Measurements from ENCODE around the gene KLF12. TPM values are rescaled to one million over a fixed set of nuclear protein-coding genes. Genes with fewer than 3 reads are reported as not detected.
A peak's percentile ranks its signal among the peaks of the same experiment; 100 is the strongest.

Gene KLF12
- total and polyA plus RNA-seq, 5 donors from 2014 or later, result 18.7 to 95.1 (median 28.1) TPM

- H3K27ac ChIP-seq (ENCODE audit: insufficient read depth, low read length, poor library complexity, severe bottlenecking), result no peak overlapping the region
- peaks cover 25% of the 10 kb centered on the region for H3K36me3 Mint-ChIP-seq
- no peak overlapping the region for H3K4me3 Mint-ChIP-seq
- ATAC-seq (ENCODE audit: low read depth in 2 of 2), result no peak
- peaks cover 32 to 77% (median 52%) of the 10 kb centered on the region in 4 donors for H3K4me1 Mint-ChIP-seq
- H3K27me3 Mint-ChIP-seq, result no peaks in the 10 kb centered on the region
- H3K4me1 ChIP-seq (ENCODE audit: control insufficient read depth, insufficient read depth, low read length, poor library complexity, severe bottlenecking), result peaks cover 17% of the 10 kb centered on the region
- peaks cover 0 to 4% (median 0%) of the 10 kb centered on the region in 7 donors for H3K9me3 Mint-ChIP-seq
- no peak overlapping the region for H3K4me3 ChIP-seq (ENCODE audit: low read depth, low read length)
- H3K9me3 ChIP-seq (ENCODE audit: control insufficient read depth in 2 of 2, low read length in 2 of 2), result no peaks in the 10 kb centered on the region
- no peak for DNase-seq
- H3K36me3 ChIP-seq (ENCODE audit: control insufficient read depth, insufficient read depth, low read length), result no peaks in the 10 kb centered on the region
- no peaks in the 10 kb centered on the region for H3K27me3 ChIP-seq (ENCODE audit: control insufficient read depth, insufficient read depth, low read length)
- H3K27ac Mint-ChIP-seq, result peak overlapping the region in 1 of 3 donors; percentile 90
These were observed 22.0 kb downstream of the KLF12 start for GRCh38 chr13:74111901-74112824.

DNA sequence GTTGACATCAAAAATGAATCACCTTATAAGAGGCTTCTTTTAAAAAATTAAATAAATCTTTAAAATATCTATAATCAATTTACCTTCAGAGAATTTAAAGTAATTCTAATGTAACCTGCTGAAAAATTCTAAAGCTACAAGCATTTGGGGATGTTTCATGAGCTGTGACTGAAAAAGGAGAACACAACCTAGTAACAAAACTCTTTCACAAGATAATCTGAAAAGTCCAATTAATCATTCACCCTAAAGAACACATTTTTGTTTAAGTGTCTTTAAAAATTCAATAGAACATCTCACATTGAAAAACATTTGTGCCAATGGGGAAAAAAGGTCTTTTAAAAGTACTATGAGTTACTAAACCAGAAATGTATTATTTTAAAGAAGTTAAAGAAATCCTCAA lies 22.8 kb downstream of the KLF12 start:
- Mint-ChIP-seq H3K9me3 (peaks cover 0 to 4% (median 0%) of the 10 kb centered on the region in 7 donors), H3K27me3 (no peaks in the 10 kb centered on the region), H3K36me3 (peaks cover 22% of the 10 kb centered on the region), H3K27ac (no peak overlapping the region), H3K4me3 (no peak overlapping the region), H3K4me1 (peaks cover 32 to 79% (median 55%) of the 10 kb centered on the region in 4 donors)
- Histone ChIP-seq H3K27me3 (ENCODE audit: control insufficient read depth, insufficient read depth, low read length) (no peaks in the 10 kb centered on the region), H3K9me3 (ENCODE audit: control insufficient read depth in 2 of 2, low read length in 2 of 2) (no peaks in the 10 kb centered on the region), H3K4me1 (ENCODE audit: control insufficient read depth, insufficient read depth, low read length, poor library complexity, severe bottlenecking) (peaks cover 17% of the 10 kb centered on the region), H3K27ac (ENCODE audit: insufficient read depth, low read length, poor library complexity, severe bottlenecking) (no peak overlapping the region), H3K4me3 (ENCODE audit: low read depth, low read length) (no peak overlapping the region), H3K36me3 (ENCODE audit: control insufficient read depth, insufficient read depth, low read length) (no peaks in the 10 kb centered on the region)
- ATAC-seq (ENCODE audit: low read depth in 2 of 2), result no peak
- DNase-seq, result no peak

GRCh38 chr13:74110053-74110452 lies 24.2 kb downstream of the KLF12 start:
- ATAC-seq (ENCODE audit: low read depth in 2 of 2), result no peak
- DNase-seq, result no peak
- no peak overlapping the region for H3K27ac ChIP-seq (ENCODE audit: insufficient read depth, low read length, poor library complexity, severe bottlenecking)
- H3K27me3 ChIP-seq (ENCODE audit: control insufficient read depth, insufficient read depth, low read length), result no peaks in the 10 kb centered on the region
- Mint-ChIP-seq H3K4me1 (peaks cover 37 to 72% (median 52%) of the 10 kb centered on the region in 4 donors), H3K4me3 (peak overlapping the region in 2 of 4 donors; percentile 8 to 16), H3K27ac (no peak overlapping the region), H3K36me3 (peaks cover 22% of the 10 kb centered on the region), H3K27me3 (no peaks in the 10 kb centered on the region), H3K9me3 (peaks cover 0 to 4% (median 0%) of the 10 kb centered on the region in 7 donors)
- no peaks in the 10 kb centered on the region for H3K36me3 ChIP-seq (ENCODE audit: control insufficient read depth, insufficient read depth, low read length)
- no peaks in the 10 kb centered on the region for H3K9me3 ChIP-seq (ENCODE audit: control insufficient read depth in 2 of 2, low read length in 2 of 2)
- no peak overlapping the region for H3K4me3 ChIP-seq (ENCODE audit: low read depth, low read length)
- peaks cover 12% of the 10 kb centered on the region for H3K4me1 ChIP-seq (ENCODE audit: control insufficient read depth, insufficient read depth, low read length, poor library complexity, severe bottlenecking)

DNA sequence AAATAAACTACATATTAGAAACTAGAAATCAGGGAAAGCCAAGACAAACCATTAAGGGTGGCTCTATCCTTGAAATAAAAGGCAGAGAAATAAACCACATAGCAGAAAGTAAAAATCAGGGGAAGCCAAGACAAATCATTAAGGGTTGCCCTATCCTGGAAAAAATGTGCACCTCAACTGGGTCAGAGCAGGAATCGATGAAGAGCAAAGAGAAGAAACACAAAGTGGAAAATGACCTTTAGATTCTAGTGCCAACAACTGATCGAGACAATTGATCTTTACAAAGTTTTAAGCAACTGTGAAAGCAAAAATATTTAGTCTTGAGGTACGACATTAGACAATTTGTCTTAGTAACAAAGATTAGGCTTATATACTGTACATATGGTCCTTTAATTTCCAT lies 26.6 kb downstream of the KLF12 start:
- Histone ChIP-seq H3K4me3 (ENCODE audit: low read depth, low read length) (no peak overlapping the region), H3K4me1 (ENCODE audit: control insufficient read depth, insufficient read depth, low read length, poor library complexity, severe bottlenecking) (peaks cover 10% of the 10 kb centered on the region), H3K36me3 (ENCODE audit: control insufficient read depth, insufficient read depth, low read length) (no peaks in the 10 kb centered on the region), H3K9me3 (ENCODE audit: control insufficient read depth in 2 of 2, low read length in 2 of 2) (no peaks in the 10 kb centered on the region), H3K27me3 (ENCODE audit: control insufficient read depth, insufficient read depth, low read length) (no peaks in the 10 kb centered on the region), H3K27ac (ENCODE audit: insufficient read depth, low read length, poor library complexity, severe bottlenecking) (no peak overlapping the region)
- Mint-ChIP-seq H3K4me3 (no peak overlapping the region), H3K36me3 (peaks cover 10% of the 10 kb centered on the region), H3K9me3 (peaks cover 0 to 4% (median 0%) of the 10 kb centered on the region in 7 donors), H3K27ac (peak overlapping the region in 1 of 3 donors; percentile 73), H3K4me1 (peaks cover 37 to 72% (median 52%) of the 10 kb centered on the region in 4 donors), H3K27me3 (no peaks in the 10 kb centered on the region)
- DNase-seq (no peak), ATAC-seq (ENCODE audit: low read depth in 2 of 2) (no peak)

DNA sequence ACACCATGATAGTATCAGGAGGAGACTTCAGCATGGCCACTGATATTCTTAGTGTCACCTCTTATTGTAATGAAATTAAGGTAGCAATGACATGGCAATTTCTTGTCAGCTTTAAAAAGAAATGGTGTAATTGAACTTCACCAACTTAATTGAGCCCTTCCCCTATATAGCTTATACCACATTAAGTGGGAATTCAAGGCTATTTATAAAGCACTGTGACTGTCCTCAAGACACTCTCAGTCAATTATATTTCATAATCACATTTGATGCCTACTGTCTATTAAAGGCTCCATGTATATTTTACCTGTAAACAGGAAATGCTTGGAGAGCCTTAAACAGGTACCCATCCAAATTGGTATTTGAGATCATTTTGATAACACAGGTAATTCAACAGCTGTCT lies 28.3 kb downstream of the KLF12 start:
- Histone ChIP-seq H3K4me1 (ENCODE audit: control insufficient read depth, insufficient read depth, low read length, poor library complexity, severe bottlenecking) (peaks cover 7% of the 10 kb centered on the region), H3K9me3 (ENCODE audit: control insufficient read depth in 2 of 2, low read length in 2 of 2) (no peaks in the 10 kb centered on the region), H3K27me3 (ENCODE audit: control insufficient read depth, insufficient read depth, low read length) (no peaks in the 10 kb centered on the region), H3K27ac (ENCODE audit: insufficient read depth, low read length, poor library complexity, severe bottlenecking) (no peak overlapping the region), H3K36me3 (ENCODE audit: control insufficient read depth, insufficient read depth, low read length) (no peaks in the 10 kb centered on the region), H3K4me3 (ENCODE audit: low read depth, low read length) (no peak overlapping the region)
- ATAC-seq (ENCODE audit: low read depth in 2 of 2) (no peak), DNase-seq (no peak)
- Mint-ChIP-seq H3K27ac (no peak overlapping the region), H3K36me3 (peaks cover 16% of the 10 kb centered on the region), H3K9me3 (peaks cover 0 to 4% (median 0%) of the 10 kb centered on the region in 7 donors), H3K4me1 (peaks cover 45 to 74% (median 64%) of the 10 kb centered on the region in 4 donors), H3K27me3 (no peaks in the 10 kb centered on the region), H3K4me3 (no peak overlapping the region)

DNA sequence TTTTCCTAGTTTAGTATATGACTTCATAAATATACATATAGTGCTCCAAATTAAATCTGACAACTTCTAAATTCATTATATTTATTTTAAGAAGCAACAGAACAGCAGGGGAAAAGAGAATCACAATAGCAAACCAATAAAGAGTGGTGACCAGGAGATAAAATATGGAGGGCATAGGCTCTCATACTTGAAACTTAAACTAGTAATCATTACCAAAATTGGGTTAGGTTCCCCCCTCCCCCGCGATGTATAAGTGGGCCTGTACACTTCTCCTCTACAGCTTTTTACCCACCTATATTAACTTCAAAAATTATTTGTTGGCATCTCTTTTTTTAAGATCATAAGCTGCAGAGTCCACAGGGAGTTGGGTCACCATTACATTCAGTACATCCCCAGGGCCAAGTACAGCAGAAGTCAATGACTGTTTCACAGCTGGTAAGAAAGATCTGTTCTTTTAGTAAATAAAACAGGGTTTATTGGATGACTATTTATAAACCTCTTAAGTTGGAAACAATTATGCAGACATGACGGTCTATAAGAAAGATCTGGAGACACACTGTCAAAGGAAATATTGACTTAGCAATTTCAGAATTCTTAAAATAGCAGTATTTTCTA lies 29.4 kb downstream of the KLF12 start:
- no peak overlapping the region for H3K27ac ChIP-seq (ENCODE audit: insufficient read depth, low read length, poor library complexity, severe bottlenecking)
- H3K4me1 Mint-ChIP-seq, result peaks cover 39 to 73% (median 62%) of the 10 kb centered on the region in 4 donors
- DNase-seq (no peak), ATAC-seq (ENCODE audit: low read depth in 2 of 2) (no peak)
- H3K9me3 Mint-ChIP-seq, result peaks cover 0 to 4% (median 0%) of the 10 kb centered on the region in 7 donors
- no peak overlapping the region for H3K4me3 ChIP-seq (ENCODE audit: low read depth, low read length)
- H3K4me1 ChIP-seq (ENCODE audit: control insufficient read depth, insufficient read depth, low read length, poor library complexity, severe bottlenecking), result peaks cover 6% of the 10 kb centered on the region
- H3K9me3 ChIP-seq (ENCODE audit: control insufficient read depth in 2 of 2, low read length in 2 of 2), result no peaks in the 10 kb centered on the region
- H3K36me3 Mint-ChIP-seq, result peaks cover 20% of the 10 kb centered on the region
- H3K4me3 Mint-ChIP-seq, result peak overlapping the region in 1 of 4 donors; percentile 38
- H3K27ac Mint-ChIP-seq, result no peak overlapping the region
- no peaks in the 10 kb centered on the region for H3K36me3 ChIP-seq (ENCODE audit: control insufficient read depth, insufficient read depth, low read length)
- no peaks in the 10 kb centered on the region for H3K27me3 Mint-ChIP-seq
- H3K27me3 ChIP-seq (ENCODE audit: control insufficient read depth, insufficient read depth, low read length), result no peaks in the 10 kb centered on the region

- H3K4me3 Mint-ChIP-seq, result no peak overlapping the region
- no peaks in the 10 kb centered on the region for H3K9me3 ChIP-seq (ENCODE audit: control insufficient read depth in 2 of 2, low read length in 2 of 2)
- H3K4me1 ChIP-seq (ENCODE audit: control insufficient read depth, insufficient read depth, low read length, poor library complexity, severe bottlenecking), result peaks cover 6% of the 10 kb centered on the region
- H3K27ac Mint-ChIP-seq, result no peak overlapping the region
- H3K36me3 ChIP-seq (ENCODE audit: control insufficient read depth, insufficient read depth, low read length), result no peaks in the 10 kb centered on the region
- no peaks in the 10 kb centered on the region for H3K27me3 Mint-ChIP-seq
- ATAC-seq (ENCODE audit: low read depth in 2 of 2), result no peak
- H3K27ac ChIP-seq (ENCODE audit: insufficient read depth, low read length, poor library complexity, severe bottlenecking), result no peak overlapping the region
- no peak for DNase-seq
- H3K27me3 ChIP-seq (ENCODE audit: control insufficient read depth, insufficient read depth, low read length), result no peaks in the 10 kb centered on the region
- peaks cover 46 to 78% (median 64%) of the 10 kb centered on the region in 4 donors for H3K4me1 Mint-ChIP-seq
- no peak overlapping the region for H3K4me3 ChIP-seq (ENCODE audit: low read depth, low read length)
- peaks cover 21% of the 10 kb centered on the region for H3K36me3 Mint-ChIP-seq
- H3K9me3 Mint-ChIP-seq, result peaks cover 0 to 4% (median 0%) of the 10 kb centered on the region in 7 donors
These were observed 30.1 kb downstream of the KLF12 start for GRCh38 chr13:74103970-74104555.
